Natural killer cell (primary cell): Measurements from ENCODE around the gene BRD7. TPM values are rescaled to one million over a fixed set of nuclear protein-coding genes. Genes with fewer than 3 reads are reported as not detected.

Source experiments
- ATAC-seq, 3 donors: fragments of 150-1000 bp in 2 of 3; fragments of 200-7000 bp in 1 of 3; cut with Tn5 transposase; 1 replicate in 1 of 3; 2 replicates in 2 of 3; pipeline ENCODE4 v1.10.0; 2021; ENCODE audit warnings: mild to moderate bottlenecking in 2 of 3, moderate library complexity in 2 of 3
- DNase-seq, 2 donors: peaks; one replicate each; pipeline versions ENCODE4 v3.0.0 to v3.0.0-alpha.2; 2013 to 2021; ENCODE audit warnings: mixed read lengths in 1 of 2
- H3K27ac ChIP-seq: one replicate; pipeline ENCODE4 v1.5.1; 2013; ENCODE audit warnings: mild to moderate bottlenecking, low read length
- H3K27me3 ChIP-seq: one replicate; pipeline ENCODE4 v1.6.1; 2013; ENCODE audit warnings: low read length; ENCODE audit not compliant: control insufficient read depth, insufficient read depth
- H3K36me3 ChIP-seq: one replicate; pipeline ENCODE4 v1.6.1; 2013; ENCODE audit warnings: low read length; ENCODE audit not compliant: control insufficient read depth, insufficient read depth
- H3K4me1 ChIP-seq: one replicate; pipeline ENCODE4 v1.6.1; 2013; ENCODE audit warnings: low read length; ENCODE audit not compliant: control insufficient read depth, insufficient read depth
- H3K4me3 ChIP-seq: one replicate; pipeline ENCODE4 v1.5.1; 2013; ENCODE audit warnings: low read length
- H3K9me3 ChIP-seq: one replicate; pipeline ENCODE4 v1.6.1; 2013; ENCODE audit warnings: low read length; ENCODE audit not compliant: control insufficient read depth, insufficient read depth
- H3K27ac Mint-ChIP-seq, 2 donors: one replicate each; pipeline ENCODE4 v1.8.0; 2022; ENCODE audit warnings: mild to moderate bottlenecking in 2 of 2, mixed read lengths in 2 of 2, moderate library complexity in 1 of 2
- H3K27me3 Mint-ChIP-seq, 2 donors: one replicate each; pipeline ENCODE4 v1.8.0; 2022; ENCODE audit warnings: low read depth in 2 of 2, mixed read lengths in 2 of 2
- H3K36me3 Mint-ChIP-seq: one replicate; pipeline ENCODE4 v1.8.0; 2022; ENCODE audit warnings: mixed read lengths
- H3K4me1 Mint-ChIP-seq, 2 donors: one replicate each; pipeline ENCODE4 v1.8.0; 2022; ENCODE audit warnings: mixed read lengths in 2 of 2
- H3K4me3 Mint-ChIP-seq: one replicate; pipeline ENCODE4 v1.8.0; 2022; ENCODE audit warnings: mild to moderate bottlenecking, moderate library complexity, mixed read lengths
- H3K9me3 Mint-ChIP-seq, 2 donors: one replicate each; pipeline ENCODE4 v1.8.0; 2022; ENCODE audit warnings: mixed read lengths in 2 of 2
- CTCF ChIP-seq: fragments of 200-600 bp; IDR thresholded peaks from one replicate; pipeline ENCODE4 v1.8.0; 2022; ENCODE audit warnings: antibody characterized with exemption
- WGBS: methylation state at CpG from one replicate; pipeline ENCODE4 v1.1.7; 2013; ENCODE audit warnings: missing lambda C conversion rate; ENCODE audit not compliant: insufficient coverage; 5-methylcytosine and 5-hydroxymethylcytosine counted together
- intact Hi-C: fragments of 100-400 bp; cut with micrococcal nuclease; formaldehyde crosslinking; loops from one replicate; pipeline ENCODE4 v1.14.2; 2022
- total RNA-seq, 4 donors: library from RNA; stranded (reverse); fragments of 120-200 nt in 1 of 4; gene quantifications; one replicate each; pipeline versions ENCODE4 v1.2.3 to v1.2.4, GENCODE V29; 2013 to 2022

The BRD7 gene
- total RNA-seq, 3 donors from 2014 or later (not counting 1 experiment from before 2014, with no cell fraction given) = 89.2 to 118 (median 94.9) TPM

- WGBS = 90% methylated on average over 5 of the region's 5 CpGs
- Mint-ChIP-seq H3K9me3 (no peaks in the 10 kb centered on the region), H3K36me3 (peaks cover 14% of the 10 kb centered on the region), H3K27me3 (no peaks in the 10 kb centered on the region), H3K27ac (peak overlapping the region; percentile 44 to 61), H3K4me1 (peaks cover 56% of the 10 kb centered on the region in 2 donors), H3K4me3 (no peak overlapping the region)
- TF ChIP-seq CTCF = no peak
- no peaks in the 10 kb centered on the region for H3K27me3 ChIP-seq
- ATAC-seq = no peak
- no peak overlapping the region for H3K4me3 ChIP-seq
- intact Hi-C loops = no loop called here
- no peak for DNase-seq
- H3K4me1 ChIP-seq = peaks cover 33% of the 10 kb centered on the region
- no peaks in the 10 kb centered on the region for H3K9me3 ChIP-seq
- H3K27ac ChIP-seq = no peak overlapping the region
- H3K36me3 ChIP-seq = peaks cover 31% of the 10 kb centered on the region
Measured at GRCh38 chr16:50331570-50331969, 37.2 kb downstream of the BRD7 start.

DNA sequence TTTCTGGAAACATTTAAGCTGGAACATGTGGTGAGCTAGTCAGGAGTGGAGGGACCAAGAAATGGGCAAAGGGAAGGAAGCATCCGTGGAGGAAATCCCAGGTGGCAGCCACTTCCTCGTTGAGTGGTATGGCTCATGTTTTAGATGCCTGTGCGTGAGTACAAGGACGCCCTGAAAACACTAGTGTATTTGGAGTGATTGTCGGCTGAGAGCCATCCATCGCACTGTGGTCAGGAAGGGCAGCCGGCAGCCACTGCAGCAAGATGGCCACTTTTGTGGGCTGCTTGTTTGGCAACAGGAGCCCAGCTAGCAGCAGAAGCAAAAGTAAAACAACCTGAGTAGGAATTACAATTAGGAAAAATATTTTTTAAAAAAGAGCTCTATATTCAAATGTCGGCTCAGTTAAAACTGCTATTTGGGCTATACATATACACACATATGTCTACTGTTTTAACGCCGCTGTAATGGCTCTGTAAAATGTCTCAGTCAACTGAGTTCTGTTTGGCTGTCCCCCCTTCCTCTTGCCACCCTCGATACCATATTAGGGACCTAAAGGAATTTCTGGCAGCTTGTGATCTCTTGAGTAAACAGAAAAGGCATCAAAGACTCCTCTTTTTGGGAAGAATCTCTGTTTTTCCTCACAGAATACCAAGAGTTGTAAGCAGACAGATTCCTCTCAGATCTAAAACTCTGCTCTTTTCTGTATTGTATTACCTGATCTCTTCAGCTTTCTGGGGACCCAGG, 39.2 kb downstream of the BRD7 start:
- DNase-seq (no peak), ATAC-seq (peak in 2 of 3 donors; percentile 14 to 45)
- peak overlapping the region; percentile 82 for H3K27ac ChIP-seq
- peak overlapping the region; percentile 83 to 88 for H3K27ac Mint-ChIP-seq
- WGBS = 45% methylated on average over 11 of the region's 11 CpGs
- no peak for TF ChIP-seq CTCF
- H3K4me1 ChIP-seq = peaks cover 28% of the 10 kb centered on the region
- peak overlapping the region; percentile 55 for H3K4me3 Mint-ChIP-seq
- no peaks in the 10 kb centered on the region for H3K9me3 ChIP-seq
- no peaks in the 10 kb centered on the region for H3K9me3 Mint-ChIP-seq
- peaks cover 44% of the 10 kb centered on the region for H3K36me3 ChIP-seq
- H3K27me3 Mint-ChIP-seq = no peaks in the 10 kb centered on the region
- intact Hi-C loops = loop anchor here (5.0 to 10.0 kb wide), 3 partner anchors 38 to 175 kb away; partner anchors contain the start of genes ADCY7 and BRD7
- no peaks in the 10 kb centered on the region for H3K27me3 ChIP-seq
- peaks cover 16% of the 10 kb centered on the region for H3K36me3 Mint-ChIP-seq
- no peak overlapping the region for H3K4me3 ChIP-seq
- peaks cover 52% of the 10 kb centered on the region in 2 donors for H3K4me1 Mint-ChIP-seq

GRCh38 chr16:50326835-50327465, 41.8 kb downstream of the BRD7 start:
- Mint-ChIP-seq H3K4me3 (peak overlapping the region; percentile 8), H3K9me3 (no peaks in the 10 kb centered on the region), H3K4me1 (peaks cover 58 to 61% of the 10 kb centered on the region in 2 donors), H3K27ac (peak overlapping the region; percentile 83 to 84), H3K27me3 (no peaks in the 10 kb centered on the region), H3K36me3 (peaks cover 20% of the 10 kb centered on the region)
- peak; percentile 69 for TF ChIP-seq CTCF
- H3K9me3 ChIP-seq = no peaks in the 10 kb centered on the region
- DNase-seq (peak; percentile 63 to 89), ATAC-seq (peak; percentile 91 to 97 (median 94))
- peaks cover 22% of the 10 kb centered on the region for H3K4me1 ChIP-seq
- 56% methylated on average over 7 of the region's 7 CpGs for WGBS
- no peaks in the 10 kb centered on the region for H3K27me3 ChIP-seq
- intact Hi-C loops = loop anchor here (1.0 to 10.0 kb wide), 8 partner anchors 8 to 479 kb away; partner anchors contain the start of genes ADCY7 and BRD7
- H3K27ac ChIP-seq = peak overlapping the region; percentile 74
- peaks cover 47% of the 10 kb centered on the region for H3K36me3 ChIP-seq
- H3K4me3 ChIP-seq = no peak overlapping the region
